Measurements from ENCODE around the gene AKR1C8. TPM values are rescaled to one million over a fixed set of nuclear protein-coding genes. Genes with fewer than 3 reads are reported as not detected.
A peak's percentile ranks its signal among the peaks of the same experiment; 100 is the strongest.

Gene AKR1C8
- total and polyA plus RNA-seq, 2 of the 13 experiments (the other 11 are each of a cell fraction or from before 2014, with no cell fraction given) = 0.12 TPM; not detected in 1

DNA sequence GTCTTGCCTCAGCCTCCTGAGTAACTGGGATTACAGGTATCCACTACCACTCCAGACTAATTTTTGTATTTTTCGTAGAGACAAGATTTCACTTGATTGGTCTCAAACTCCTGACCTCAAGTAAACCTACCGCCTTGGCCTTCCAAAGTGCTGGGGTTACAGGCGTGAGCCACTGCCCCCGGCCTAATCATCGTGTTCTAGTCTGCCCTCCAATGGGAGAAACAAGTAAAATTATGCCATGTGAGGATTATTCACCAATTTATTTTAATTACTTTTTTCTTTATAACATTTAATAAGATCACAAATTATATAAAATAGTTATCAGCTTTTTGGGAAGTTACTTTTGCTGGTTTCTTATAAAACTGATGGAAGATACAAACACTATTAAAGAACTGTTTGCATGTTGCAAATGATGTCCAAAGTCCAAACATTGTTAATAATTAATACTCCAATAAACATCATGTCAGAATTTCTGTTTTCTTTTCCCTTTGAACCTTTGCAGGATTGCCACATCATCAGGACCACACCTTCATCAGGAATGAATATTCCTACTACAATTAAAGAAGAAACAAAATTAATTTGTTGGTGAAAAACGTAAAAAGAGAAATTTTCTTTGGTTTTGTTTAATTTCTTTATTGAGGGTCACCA is 10.9 kb upstream of the AKR1C8 start (continued):
- TF ChIP-seq, protein P1, sequence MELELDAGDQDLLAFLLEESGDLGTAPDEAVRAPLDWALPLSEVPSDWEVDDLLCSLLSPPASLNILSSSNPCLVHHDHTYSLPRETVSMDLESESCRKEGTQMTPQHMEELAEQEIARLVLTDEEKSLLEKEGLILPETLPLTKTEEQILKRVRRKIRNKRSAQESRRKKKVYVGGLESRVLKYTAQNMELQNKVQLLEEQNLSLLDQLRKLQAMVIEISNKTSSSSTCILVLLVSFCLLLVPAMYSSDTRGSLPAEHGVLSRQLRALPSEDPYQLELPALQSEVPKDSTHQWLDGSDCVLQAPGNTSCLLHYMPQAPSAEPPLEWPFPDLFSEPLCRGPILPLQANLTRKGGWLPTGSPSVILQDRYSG (CRISPR knock-in tag; IDR thresholded peaks at IDR 0.05) = no peak
- TF ChIP-seq ZFP36L2 (CRISPR knock-in tag; IDR thresholded peaks at IDR 0.05) = no peak
- no peak for TF ChIP-seq TOE1 (CRISPR knock-in tag; IDR thresholded peaks at IDR 0.05)
- no peak for TF ChIP-seq EZH2 (conservative IDR thresholded peaks at IDR 0.05; ENCODE audit: low read depth, low read length)
- TF ChIP-seq NFYB (CRISPR knock-in tag; IDR thresholded peaks at IDR 0.05) = no peak
- peak; percentile 76 for TF ChIP-seq GATAD2A (CRISPR knock-in tag; IDR thresholded peaks at IDR 0.05)
- TF ChIP-seq ZNF546 (CRISPR knock-in tag; conservative IDR thresholded peaks at IDR 0.05) = no peak
- no peak for TF ChIP-seq RAD51 (IDR thresholded peaks at IDR 0.05; ENCODE audit: borderline replicate concordance)
- TF ChIP-seq, protein P2, sequence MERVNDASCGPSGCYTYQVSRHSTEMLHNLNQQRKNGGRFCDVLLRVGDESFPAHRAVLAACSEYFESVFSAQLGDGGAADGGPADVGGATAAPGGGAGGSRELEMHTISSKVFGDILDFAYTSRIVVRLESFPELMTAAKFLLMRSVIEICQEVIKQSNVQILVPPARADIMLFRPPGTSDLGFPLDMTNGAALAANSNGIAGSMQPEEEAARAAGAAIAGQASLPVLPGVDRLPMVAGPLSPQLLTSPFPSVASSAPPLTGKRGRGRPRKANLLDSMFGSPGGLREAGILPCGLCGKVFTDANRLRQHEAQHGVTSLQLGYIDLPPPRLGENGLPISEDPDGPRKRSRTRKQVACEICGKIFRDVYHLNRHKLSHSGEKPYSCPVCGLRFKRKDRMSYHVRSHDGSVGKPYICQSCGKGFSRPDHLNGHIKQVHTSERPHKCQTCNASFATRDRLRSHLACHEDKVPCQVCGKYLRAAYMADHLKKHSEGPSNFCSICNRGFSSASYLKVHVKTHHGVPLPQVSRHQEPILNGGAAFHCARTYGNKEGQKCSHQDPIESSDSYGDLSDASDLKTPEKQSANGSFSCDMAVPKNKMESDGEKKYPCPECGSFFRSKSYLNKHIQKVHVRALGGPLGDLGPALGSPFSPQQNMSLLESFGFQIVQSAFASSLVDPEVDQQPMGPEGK (CRISPR knock-in tag; IDR thresholded peaks at IDR 0.05) = no peak
- TF ChIP-seq NFE2L2 (IDR thresholded peaks at IDR 0.05; ENCODE audit: low read length) = no peak
- TF ChIP-seq ELF3 (CRISPR knock-in tag; IDR thresholded peaks at IDR 0.05) = peak; percentile 61
- TF ChIP-seq MTF1 (CRISPR knock-in tag; IDR thresholded peaks at IDR 0.05) = no peak
- TF ChIP-seq, protein P3, sequence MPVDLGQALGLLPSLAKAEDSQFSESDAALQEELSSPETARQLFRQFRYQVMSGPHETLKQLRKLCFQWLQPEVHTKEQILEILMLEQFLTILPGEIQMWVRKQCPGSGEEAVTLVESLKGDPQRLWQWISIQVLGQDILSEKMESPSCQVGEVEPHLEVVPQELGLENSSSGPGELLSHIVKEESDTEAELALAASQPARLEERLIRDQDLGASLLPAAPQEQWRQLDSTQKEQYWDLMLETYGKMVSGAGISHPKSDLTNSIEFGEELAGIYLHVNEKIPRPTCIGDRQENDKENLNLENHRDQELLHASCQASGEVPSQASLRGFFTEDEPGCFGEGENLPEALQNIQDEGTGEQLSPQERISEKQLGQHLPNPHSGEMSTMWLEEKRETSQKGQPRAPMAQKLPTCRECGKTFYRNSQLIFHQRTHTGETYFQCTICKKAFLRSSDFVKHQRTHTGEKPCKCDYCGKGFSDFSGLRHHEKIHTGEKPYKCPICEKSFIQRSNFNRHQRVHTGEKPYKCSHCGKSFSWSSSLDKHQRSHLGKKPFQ (CRISPR knock-in tag; IDR thresholded peaks at IDR 0.05; ENCODE audit: insufficient replicate concordance) = no peak
- no peak for TF ChIP-seq MTF2 (CRISPR knock-in tag; IDR thresholded peaks at IDR 0.05; ENCODE audit: borderline replicate concordance)
- no peak for TF ChIP-seq ZNF232 (CRISPR knock-in tag; IDR thresholded peaks at IDR 0.05; ENCODE audit: borderline replicate concordance)
- TF ChIP-seq ZBTB1 (CRISPR knock-in tag; IDR thresholded peaks at IDR 0.05; ENCODE audit: borderline replicate concordance) = no peak
- no peak for TF ChIP-seq SRY (CRISPR knock-in tag; IDR thresholded peaks at IDR 0.05)
- TF ChIP-seq HNRNPK (IDR thresholded peaks at IDR 0.05; ENCODE audit: low read depth, low read length, poor library complexity, severe bottlenecking) = no peak
- TF ChIP-seq SIX4 (CRISPR knock-in tag; IDR thresholded peaks at IDR 0.05) = no peak
- no peak for TF ChIP-seq EHMT2 (IDR thresholded peaks at IDR 0.05; ENCODE audit: borderline replicate concordance, low read depth, low read length)
- peak; percentile 39 for TF ChIP-seq ZMYM4 (CRISPR knock-in tag; IDR thresholded peaks at IDR 0.05)
- no peak for TF ChIP-seq TEAD2 (CRISPR knock-in tag; IDR thresholded peaks at IDR 0.05)
- peak; percentile 76; the same call in 1 of the 2 replicates for TF ChIP-seq FOXJ3 (CRISPR knock-in tag; IDR thresholded peaks at IDR 0.05; ENCODE audit: borderline replicate concordance)
- TF ChIP-seq, protein P4, sequence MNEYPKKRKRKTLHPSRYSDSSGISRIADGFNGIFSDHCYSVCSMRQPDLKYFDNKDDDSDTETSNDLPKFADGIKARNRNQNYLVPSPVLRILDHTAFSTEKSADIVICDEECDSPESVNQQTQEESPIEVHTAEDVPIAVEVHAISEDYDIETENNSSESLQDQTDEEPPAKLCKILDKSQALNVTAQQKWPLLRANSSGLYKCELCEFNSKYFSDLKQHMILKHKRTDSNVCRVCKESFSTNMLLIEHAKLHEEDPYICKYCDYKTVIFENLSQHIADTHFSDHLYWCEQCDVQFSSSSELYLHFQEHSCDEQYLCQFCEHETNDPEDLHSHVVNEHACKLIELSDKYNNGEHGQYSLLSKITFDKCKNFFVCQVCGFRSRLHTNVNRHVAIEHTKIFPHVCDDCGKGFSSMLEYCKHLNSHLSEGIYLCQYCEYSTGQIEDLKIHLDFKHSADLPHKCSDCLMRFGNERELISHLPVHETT (CRISPR knock-in tag; conservative IDR thresholded peaks at IDR 0.05) = no peak
- TF ChIP-seq CEBPG (CRISPR knock-in tag; IDR thresholded peaks at IDR 0.05) = peak; percentile 80
- TF ChIP-seq ZNF567 (CRISPR knock-in tag; IDR thresholded peaks at IDR 0.05; ENCODE audit: borderline replicate concordance) = no peak

Data from HepG2 (cell line).